Activated naive CD4-positive, alpha-beta T cell treated with anti-CD3 and anti-CD28 coated beads for 36 hours (primary cell): ENCODE measurements around the gene TUBE1. TPM values are rescaled to one million over a fixed set of nuclear protein-coding genes. Genes with fewer than 3 reads are reported as not detected.
"Not testable (repeated sequence)": the region's sequence is repeated elsewhere in the genome, so short reads cannot be mapped to it uniquely, and the experiment has no call there.

Source experiments
- CTCF ChIA-PET: fragments of 350-600 bp; sonication (Branson Sonifier 250); formaldehyde crosslinking; loops from one replicate; lab custom pipeline; 2021; ENCODE audit warnings: antibody characterized with exemption; lab: Charles Lee
- DNase-seq: peaks from one replicate; pipeline ENCODE4 v3.0.0-alpha.2; 2020
- H3K27ac Mint-ChIP-seq: one replicate; pipeline ENCODE4 v1.8.0; 2021; ENCODE audit warnings: mild to moderate bottlenecking, mixed read lengths
- H3K27me3 Mint-ChIP-seq: one replicate; pipeline ENCODE4 v1.8.0; 2021; ENCODE audit warnings: low read depth, mixed read lengths
- H3K36me3 Mint-ChIP-seq: one replicate; pipeline ENCODE4 v1.8.0; 2021; ENCODE audit warnings: low read depth, mixed read lengths
- H3K4me1 Mint-ChIP-seq: one replicate; pipeline ENCODE4 v1.8.0; 2021; ENCODE audit warnings: low read depth, mixed read lengths
- H3K4me3 Mint-ChIP-seq: one replicate; pipeline ENCODE4 v1.8.0; 2021; ENCODE audit warnings: mild to moderate bottlenecking, moderate library complexity, mixed read lengths
- H3K9me3 Mint-ChIP-seq: one replicate; pipeline ENCODE4 v1.8.0; 2021; ENCODE audit warnings: mixed read lengths
- intact Hi-C: fragments of 100-400 bp; cut with micrococcal nuclease; formaldehyde crosslinking; loops from one replicate; pipeline ENCODE4 v1.15.1; 2023
- total RNA-seq, 2 experiments: library from RNA; stranded (reverse); gene quantifications; one replicate each; pipeline ENCODE4 v1.2.3, GENCODE V29; 2021

The TUBE1 gene
- total RNA-seq, 2 experiments from 2014 or later = 53.7 to 62.7 TPM

DNA sequence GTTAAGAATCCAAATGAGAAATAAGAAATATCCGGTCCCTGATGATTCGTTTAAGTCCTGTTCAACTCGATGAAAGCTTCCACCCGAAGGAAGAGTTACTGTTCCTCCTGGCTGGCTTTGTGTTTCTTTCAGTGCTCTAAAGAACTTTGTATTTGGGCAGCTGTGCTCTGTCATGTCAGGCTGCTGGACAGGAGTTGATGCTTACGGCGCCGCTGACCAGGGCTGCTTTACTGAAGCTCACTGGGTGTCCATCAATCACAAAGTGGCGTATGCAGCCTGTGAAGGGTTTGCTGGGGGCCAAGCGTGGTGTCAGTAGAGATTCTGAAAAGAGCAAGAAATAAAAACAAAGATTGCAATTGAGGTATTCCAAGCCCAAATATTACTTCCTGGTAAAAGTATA lies 22.0 kb upstream of the TUBE1 start:
- Mint-ChIP-seq H3K4me3 (no peak overlapping the region), H3K27ac (no peak overlapping the region), H3K27me3 (no peaks in the 10 kb centered on the region), H3K9me3 (peaks cover 4% of the 10 kb centered on the region), H3K4me1 (no peaks in the 10 kb centered on the region), H3K36me3 (no peaks in the 10 kb centered on the region)
- CTCF ChIA-PET = interaction anchor here (1.4 kb wide), 1 partner anchor 54 kb away, joined by 6 read pairs; no protein-coding TSS in a partner anchor
- no peak for DNase-seq
- intact Hi-C loops = no loop called here

DNA sequence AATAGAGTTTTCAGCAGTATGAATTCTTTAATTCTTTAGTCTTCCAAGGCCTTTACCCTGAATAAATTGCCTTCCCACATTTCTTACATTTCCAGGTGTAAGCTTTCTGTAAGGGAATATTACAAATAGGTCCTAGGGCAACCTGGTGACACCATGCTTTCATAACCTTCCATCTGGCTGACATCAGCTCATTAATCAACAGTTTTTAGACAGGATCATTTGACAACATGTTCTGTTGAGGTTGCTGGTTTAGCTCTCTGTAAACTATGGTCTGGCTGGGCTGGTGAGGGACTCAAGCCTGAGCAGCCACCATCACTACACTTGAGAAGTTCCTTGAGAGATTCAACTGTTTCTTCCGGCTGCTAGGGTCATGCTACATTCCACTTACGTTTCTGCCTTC lies 19.3 kb upstream of the TUBE1 start:
- H3K4me3 Mint-ChIP-seq = no peak overlapping the region
- no peak overlapping the region for H3K27ac Mint-ChIP-seq
- DNase-seq = no peak
- CTCF ChIA-PET = interaction anchor here (0.6 kb wide), 1 partner anchor 49 kb away, joined by 3 read pairs; no protein-coding TSS in a partner anchor
- peaks cover 4% of the 10 kb centered on the region for H3K9me3 Mint-ChIP-seq
- intact Hi-C loops = no loop called here
- no peaks in the 10 kb centered on the region for H3K36me3 Mint-ChIP-seq
- H3K4me1 Mint-ChIP-seq = no peaks in the 10 kb centered on the region
- H3K27me3 Mint-ChIP-seq = no peaks in the 10 kb centered on the region

DNA sequence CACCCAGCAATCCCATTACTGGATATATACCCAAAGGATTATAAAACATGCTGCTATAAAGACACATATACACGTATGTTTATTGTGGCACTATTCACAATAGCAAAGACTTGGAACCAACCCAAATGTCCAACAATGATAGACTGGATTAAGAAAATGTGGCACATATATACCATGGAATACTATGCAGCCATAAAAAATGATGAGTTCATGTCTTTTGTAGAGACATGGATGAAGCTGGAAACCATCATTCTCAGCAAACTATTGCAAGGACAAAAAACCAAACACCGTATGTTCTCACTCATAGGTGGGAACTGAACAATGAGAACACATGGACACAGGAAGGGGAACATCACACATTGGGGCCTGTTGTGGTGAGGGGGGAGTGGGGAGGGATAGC lies 18.7 kb upstream of the TUBE1 start:
- H3K27me3 Mint-ChIP-seq, H3K4me1 Mint-ChIP-seq, H3K27ac Mint-ChIP-seq, intact Hi-C loops, H3K9me3 Mint-ChIP-seq, DNase-seq, H3K36me3 Mint-ChIP-seq, CTCF ChIA-PET, H3K4me3 Mint-ChIP-seq: not testable (repeated sequence)

DNA sequence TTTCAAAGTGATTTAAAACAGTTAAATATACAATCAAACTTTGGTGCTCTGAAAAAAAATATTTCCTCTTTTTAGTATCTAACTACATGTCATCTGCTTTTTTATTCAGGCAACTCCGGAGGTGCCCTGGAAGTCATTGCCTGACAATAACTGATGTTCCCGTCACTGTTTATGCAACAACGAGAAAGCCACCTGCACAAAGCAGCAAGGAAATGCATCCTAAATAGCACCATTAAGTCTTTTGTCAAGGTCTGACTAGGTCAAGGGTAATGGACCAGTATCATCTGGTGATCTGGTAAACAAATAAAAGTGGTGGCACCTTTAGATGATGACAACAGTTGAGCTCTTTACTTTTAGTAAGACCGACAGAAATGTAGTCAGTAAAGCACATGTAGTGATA lies 13.3 kb upstream of the TUBE1 start:
- no peaks in the 10 kb centered on the region for H3K27me3 Mint-ChIP-seq
- intact Hi-C loops = no loop called here
- peaks cover 1% of the 10 kb centered on the region for H3K36me3 Mint-ChIP-seq
- H3K4me3 Mint-ChIP-seq = no peak overlapping the region
- no peak overlapping the region for H3K27ac Mint-ChIP-seq
- no peaks in the 10 kb centered on the region for H3K4me1 Mint-ChIP-seq
- CTCF ChIA-PET = interaction anchor here (0.6 kb wide), 1 partner anchor 62 kb away, joined by 3 read pairs; no protein-coding TSS in a partner anchor
- DNase-seq = no peak
- H3K9me3 Mint-ChIP-seq = peaks cover 4% of the 10 kb centered on the region

DNA sequence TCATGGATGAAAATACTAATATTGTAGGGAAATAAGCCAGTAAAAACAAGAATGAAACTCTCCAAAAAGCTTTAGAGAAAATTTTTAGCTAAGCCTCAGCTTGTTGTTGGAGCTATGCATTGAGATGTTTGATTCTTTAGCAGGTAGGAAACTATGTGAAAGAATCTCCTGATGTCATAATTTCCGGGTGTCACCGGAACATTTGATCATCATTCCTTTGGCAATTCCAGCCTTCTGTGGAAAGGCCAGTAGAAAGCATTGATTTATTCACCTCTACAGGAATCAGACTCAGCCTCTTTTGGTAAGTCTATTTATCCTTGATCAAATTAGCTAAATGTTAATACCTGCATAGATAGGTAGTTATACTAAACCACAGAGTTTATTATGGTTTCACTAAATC lies 9.6 kb upstream of the TUBE1 start:
- intact Hi-C loops = no loop called here
- Mint-ChIP-seq H3K27ac (no peak overlapping the region), H3K4me3 (no peak overlapping the region), H3K4me1 (no peaks in the 10 kb centered on the region), H3K27me3 (no peaks in the 10 kb centered on the region), H3K9me3 (no peaks in the 10 kb centered on the region), H3K36me3 (peaks cover 1% of the 10 kb centered on the region)
- CTCF ChIA-PET = interaction anchor here (1.9 to 2.5 kb wide), 2 partner anchors 10 to 66 kb away, joined by 5 to 11 read pairs; no protein-coding TSS in a partner anchor
- no peak for DNase-seq

DNA sequence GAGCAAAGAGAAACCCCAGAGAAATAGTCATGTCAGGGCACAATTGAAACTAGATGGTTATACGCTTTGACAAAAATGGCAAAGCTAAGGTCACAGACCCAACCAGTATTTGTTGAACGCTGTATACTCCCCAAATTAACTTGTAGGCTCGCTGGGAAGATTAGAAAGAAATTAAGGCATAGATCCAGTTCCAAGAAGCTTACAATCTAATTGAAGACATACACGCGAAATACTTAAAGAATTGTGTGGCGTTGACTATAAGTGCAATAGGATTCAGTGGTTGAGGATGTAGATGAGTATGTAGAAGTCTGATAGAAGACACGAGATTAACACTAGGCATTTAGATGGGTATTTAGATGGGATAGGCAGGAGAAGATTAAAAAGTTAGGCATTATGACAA lies 634 bp upstream of the TUBE1 start:
- H3K4me1 Mint-ChIP-seq = peaks cover 7% of the 10 kb centered on the region
- peaks cover 2% of the 10 kb centered on the region for H3K36me3 Mint-ChIP-seq
- CTCF ChIA-PET = interaction anchor here (0.8 to 3.7 kb wide), 13 partner anchors 11 to 828 kb away, joined by 3 to 140 read pairs (median 4); a partner anchor contains a TSS
- H3K4me3 Mint-ChIP-seq = no peak overlapping the region
- H3K9me3 Mint-ChIP-seq = no peaks in the 10 kb centered on the region
- intact Hi-C loops = loop anchor here (1.0 to 5.0 kb wide), 15 partner anchors 29 to 1882 kb away; partner anchors contain the start of genes CDK19, FYN, REV3L and SLC16A10
- no peaks in the 10 kb centered on the region for H3K27me3 Mint-ChIP-seq
- DNase-seq = no peak
- H3K27ac Mint-ChIP-seq = no peak overlapping the region

DNA sequence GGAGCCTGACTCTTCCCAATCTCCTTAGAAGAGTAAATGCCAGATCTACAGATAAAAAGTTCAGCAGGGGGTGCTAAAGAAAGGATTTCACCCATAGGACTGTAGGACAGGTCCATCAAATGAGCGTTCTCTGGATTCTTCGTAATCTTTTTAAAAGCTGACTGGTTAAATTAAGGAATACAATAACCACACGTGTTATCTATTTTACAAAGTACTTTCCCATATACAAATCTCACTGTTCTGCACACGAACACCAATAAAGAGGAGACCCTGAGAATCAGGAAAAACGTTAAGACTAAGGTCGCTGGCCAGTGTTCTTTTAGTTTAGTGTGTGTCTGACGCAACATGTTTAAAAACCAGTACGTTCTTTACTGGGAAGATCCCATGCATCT lies 542 bp downstream of the TUBE1 start:
- CTCF ChIA-PET = interaction anchor here (0.6 to 3.7 kb wide), 24 partner anchors 10 to 827 kb away, joined by 3 to 140 read pairs (median 4); a partner anchor contains a TSS
- no peak overlapping the region for H3K27ac Mint-ChIP-seq
- peaks cover 3% of the 10 kb centered on the region for H3K36me3 Mint-ChIP-seq
- H3K9me3 Mint-ChIP-seq = no peaks in the 10 kb centered on the region
- H3K4me1 Mint-ChIP-seq = peaks cover 7% of the 10 kb centered on the region
- intact Hi-C loops = loop anchor here (1.0 to 5.0 kb wide), 15 partner anchors 30 to 1884 kb away; partner anchors contain the start of genes CDK19, FYN, REV3L and SLC16A10
- DNase-seq = peak; percentile 4
- H3K4me3 Mint-ChIP-seq = no peak overlapping the region
- no peaks in the 10 kb centered on the region for H3K27me3 Mint-ChIP-seq

DNA sequence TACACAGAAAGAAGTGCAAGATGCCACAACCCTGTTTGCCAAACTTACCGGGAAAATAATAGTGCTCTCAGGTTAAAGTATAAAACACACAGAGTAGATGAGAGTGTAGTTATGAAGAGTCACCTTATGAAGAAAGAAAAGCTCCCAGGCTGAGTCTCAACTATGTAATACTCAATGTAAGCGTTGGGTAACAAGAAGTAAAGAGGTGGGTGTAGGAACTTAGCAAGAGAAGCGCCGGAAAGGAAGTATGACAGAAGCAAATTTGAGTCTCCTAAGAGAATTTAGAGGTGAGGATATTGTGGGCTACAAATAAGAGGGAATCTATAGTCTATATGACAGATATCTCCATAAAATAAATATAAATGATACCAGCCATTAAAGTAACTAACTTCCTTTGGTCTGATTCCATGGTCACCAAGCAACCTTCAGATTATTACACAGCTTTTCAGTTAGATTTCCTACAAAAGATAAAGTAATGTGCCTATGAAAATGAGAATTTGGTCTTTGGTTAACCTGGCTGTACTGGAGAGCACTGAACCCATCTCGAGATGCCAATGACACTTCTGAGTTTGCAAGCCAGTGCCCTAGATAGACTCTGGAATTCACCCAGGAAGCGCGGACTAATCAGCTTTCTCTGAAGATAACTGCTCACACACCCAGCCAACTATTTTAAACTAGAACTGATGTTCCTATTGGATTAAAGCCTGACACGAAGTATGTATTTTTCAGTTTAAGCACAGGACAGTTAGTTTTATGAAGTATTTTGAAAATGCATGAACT lies 1.8 kb downstream of the TUBE1 start:
- H3K36me3 Mint-ChIP-seq = peaks cover 7% of the 10 kb centered on the region
- H3K4me3 Mint-ChIP-seq = peak overlapping the region; percentile 10
- no peaks in the 10 kb centered on the region for H3K27me3 Mint-ChIP-seq
- intact Hi-C loops = loop anchor here (2.0 to 5.0 kb wide), 6 partner anchors 31 to 998 kb away; partner anchors contain the start of genes REV3L and SLC16A10
- H3K9me3 Mint-ChIP-seq = no peaks in the 10 kb centered on the region
- peaks cover 7% of the 10 kb centered on the region for H3K4me1 Mint-ChIP-seq
- DNase-seq = no peak
- no peak overlapping the region for H3K27ac Mint-ChIP-seq
- CTCF ChIA-PET = interaction anchor here (0.6 to 3.7 kb wide), 15 partner anchors 10 to 821 kb away, joined by 3 to 140 read pairs (median 5); no protein-coding TSS in a partner anchor

DNA sequence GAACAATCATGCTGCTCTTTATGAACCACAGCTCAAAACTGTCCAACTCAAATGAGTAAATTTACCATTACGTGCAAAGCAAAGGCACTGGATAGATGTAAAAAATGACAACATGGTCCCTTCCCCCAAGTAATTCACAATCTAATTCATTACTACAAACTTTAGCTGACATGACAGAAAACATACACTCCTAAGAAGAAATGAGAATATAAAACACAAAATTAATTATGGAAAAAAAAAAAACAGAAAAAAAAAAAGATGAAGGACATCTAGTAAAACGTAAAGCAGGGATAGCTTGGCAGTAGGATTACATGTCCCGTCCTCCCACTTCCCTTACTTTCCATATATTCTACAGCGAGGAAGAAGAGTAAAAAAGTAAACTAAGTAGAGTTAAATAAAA lies 5.7 kb downstream of the TUBE1 start:
- CTCF ChIA-PET = interaction anchor here (0.6 to 1.4 kb wide), 4 partner anchors 9 to 88 kb away, joined by 3 to 6 read pairs (median 3); no protein-coding TSS in a partner anchor
- peaks cover 17% of the 10 kb centered on the region for H3K36me3 Mint-ChIP-seq
- intact Hi-C loops = no loop called here
- H3K4me1 Mint-ChIP-seq = peaks cover 7% of the 10 kb centered on the region
- DNase-seq = no peak
- no peak overlapping the region for H3K4me3 Mint-ChIP-seq
- H3K9me3 Mint-ChIP-seq = no peaks in the 10 kb centered on the region
- no peaks in the 10 kb centered on the region for H3K27me3 Mint-ChIP-seq
- H3K27ac Mint-ChIP-seq = no peak overlapping the region

DNA sequence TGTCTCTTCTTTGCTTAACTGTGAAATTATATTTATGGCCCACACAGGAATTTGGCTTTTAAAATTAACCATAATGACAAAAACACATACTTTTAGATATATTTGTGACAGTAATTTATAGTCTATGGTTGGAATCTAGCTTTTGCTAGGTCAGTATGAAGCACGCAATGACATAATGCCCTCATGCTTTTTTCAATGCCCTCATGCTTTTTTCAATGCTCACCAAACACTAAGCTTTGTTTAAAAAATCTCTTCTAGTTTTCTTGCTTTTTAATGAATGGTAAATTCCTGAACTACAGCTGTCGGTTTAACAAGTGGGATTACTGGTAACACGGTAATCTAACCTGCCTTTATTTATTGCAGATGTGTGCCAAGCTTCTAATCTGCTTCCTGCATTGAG lies 20.7 kb downstream of the TUBE1 start:
- no peak overlapping the region for H3K4me3 Mint-ChIP-seq
- H3K27me3 Mint-ChIP-seq = no peaks in the 10 kb centered on the region
- peaks cover 2% of the 10 kb centered on the region for H3K4me1 Mint-ChIP-seq
- H3K36me3 Mint-ChIP-seq = peaks cover 3% of the 10 kb centered on the region
- no peaks in the 10 kb centered on the region for H3K9me3 Mint-ChIP-seq
- DNase-seq = no peak
- no peak overlapping the region for H3K27ac Mint-ChIP-seq
- CTCF ChIA-PET = no interaction called here
- intact Hi-C loops = no loop called here

DNA sequence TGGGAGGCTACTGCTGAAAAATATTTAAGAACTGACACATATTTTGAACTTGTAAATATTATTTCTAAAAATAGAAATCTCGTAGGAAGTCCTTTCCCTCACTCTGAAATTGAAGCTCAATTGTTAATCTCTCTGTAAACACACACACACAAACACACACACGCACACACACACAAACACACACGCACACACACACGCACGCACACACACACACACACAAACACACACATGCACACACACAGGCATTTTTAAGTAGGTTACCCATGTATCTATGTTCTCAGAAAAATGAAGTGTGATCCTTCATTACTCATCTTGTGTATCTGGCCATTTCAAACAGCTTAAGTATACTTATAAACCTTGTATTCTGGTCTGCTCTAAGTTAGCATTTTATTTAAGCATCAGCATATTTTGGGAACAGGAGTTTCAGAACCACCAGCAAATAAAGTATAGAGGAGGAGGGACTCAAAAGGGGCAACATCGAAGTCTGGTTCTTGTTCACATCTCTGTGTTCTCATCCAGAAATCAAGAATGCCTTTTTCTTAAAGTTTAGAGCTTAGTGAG lies 21.8 kb downstream of the TUBE1 start:
- intact Hi-C loops = no loop called here
- Mint-ChIP-seq H3K4me1 (peaks cover 2% of the 10 kb centered on the region), H3K9me3 (no peaks in the 10 kb centered on the region), H3K27ac (no peak overlapping the region), H3K27me3 (no peaks in the 10 kb centered on the region), H3K4me3 (no peak overlapping the region), H3K36me3 (peaks cover 3% of the 10 kb centered on the region)
- DNase-seq = no peak
- CTCF ChIA-PET = interaction anchor here (0.6 kb wide), 1 partner anchor 89 kb away, joined by 3 read pairs; no protein-coding TSS in a partner anchor

DNA sequence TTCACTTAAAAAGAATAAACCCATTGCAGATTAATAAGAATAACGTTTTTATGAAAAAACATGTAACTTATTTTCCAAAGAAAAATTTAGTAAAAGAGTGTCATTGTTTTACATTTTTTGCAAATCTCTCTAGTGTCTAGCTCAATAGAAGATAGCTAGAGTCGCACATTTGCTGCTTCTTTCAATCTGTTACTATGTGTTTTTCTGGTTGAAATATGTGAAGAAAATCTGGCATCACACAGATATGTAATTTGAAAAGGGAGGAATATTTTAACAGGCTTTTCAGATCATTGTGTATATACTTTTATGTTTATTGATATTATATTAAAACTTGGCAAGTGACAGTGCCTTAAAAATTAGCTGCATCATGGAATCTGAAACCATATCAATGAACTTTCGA lies 24.3 kb downstream of the TUBE1 start:
- Mint-ChIP-seq H3K27ac (no peak overlapping the region), H3K9me3 (no peaks in the 10 kb centered on the region), H3K4me1 (peaks cover 2% of the 10 kb centered on the region), H3K36me3 (no peaks in the 10 kb centered on the region), H3K27me3 (no peaks in the 10 kb centered on the region), H3K4me3 (no peak overlapping the region)
- DNase-seq = no peak
- intact Hi-C loops = no loop called here
- CTCF ChIA-PET = no interaction called here
